ENCODE data around the gene NCOA7.
"Not testable (repeated sequence)": the region's sequence is repeated elsewhere in the genome, so short reads cannot be mapped to it uniquely, and the experiment has no call there.

NCOA7 gene

GRCh38 chr6:125841356-125842090 is 50.8 kb downstream of the NCOA7 start:
- DNase-seq = peak; percentile 9

- no peak for DNase-seq
These were observed 51.4 kb downstream of the NCOA7 start for GRCh38 chr6:125842091-125842626.

DNA sequence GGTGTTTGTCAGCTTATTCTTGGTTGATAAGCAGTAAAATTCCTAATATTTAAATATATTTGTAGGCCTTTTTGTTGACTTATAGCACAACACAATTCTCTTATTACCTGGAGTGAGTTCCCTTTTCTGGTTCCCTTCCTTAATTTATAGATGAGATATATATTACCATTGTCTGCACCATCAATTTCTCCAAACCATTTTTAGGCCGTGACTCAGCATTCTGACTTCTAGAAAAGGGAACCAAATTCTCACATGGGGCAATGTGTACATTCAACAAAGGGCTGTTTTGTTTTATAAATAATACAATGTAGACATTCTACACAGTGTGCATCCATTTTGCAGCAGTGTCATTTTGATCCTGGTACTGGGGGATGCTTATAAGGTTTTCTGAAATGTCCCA is 52.8 kb downstream of the NCOA7 start:
- no peak for DNase-seq

DNA sequence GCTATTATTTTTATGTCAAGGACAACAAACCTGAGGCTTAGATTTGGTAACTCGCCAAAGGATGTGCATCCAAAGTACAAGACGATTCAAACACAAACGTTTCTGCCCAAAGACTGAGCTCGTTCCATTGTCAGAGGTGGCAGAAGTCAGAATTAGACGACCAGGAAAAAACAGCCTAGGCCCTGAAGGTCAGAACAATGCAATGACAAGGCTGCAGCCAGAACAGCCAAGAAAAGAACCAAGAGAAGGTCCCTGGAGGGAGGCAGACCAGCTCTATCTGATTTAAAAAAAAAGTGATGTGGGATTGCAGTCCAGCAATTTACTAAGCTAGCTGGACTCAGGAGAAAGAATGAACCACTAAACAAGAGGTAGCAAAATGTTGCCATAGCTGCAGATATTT is 54.2 kb downstream of the NCOA7 start:
- DNase-seq = no peak

GRCh38 chr6:125846292-125847024 is 55.7 kb downstream of the NCOA7 start:
- DNase-seq = peak; percentile 54

- not testable (repeated sequence) for DNase-seq
These were observed 57.5 kb downstream of the NCOA7 start for GRCh38 chr6:125848286-125848685.

DNA sequence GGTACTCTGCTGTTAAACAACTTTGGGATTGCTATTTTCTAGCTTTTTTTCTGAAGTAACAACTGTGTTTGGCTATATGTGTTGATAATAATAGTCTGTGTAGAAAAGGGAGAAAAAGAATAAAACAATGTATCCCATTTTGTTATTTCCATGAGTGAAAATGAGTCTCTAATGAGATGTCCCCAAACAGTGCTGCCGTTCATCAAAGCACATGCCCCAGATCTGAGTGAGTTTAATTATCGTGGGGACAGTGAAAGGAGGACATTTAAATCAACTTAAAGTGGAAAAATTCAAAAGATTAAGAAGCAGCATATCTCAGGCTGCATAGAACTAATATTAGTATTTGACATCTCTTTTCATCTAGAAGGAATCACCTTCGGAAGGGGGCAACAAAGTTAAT is 59.6 kb downstream of the NCOA7 start:
- DNase-seq = no peak

- DNase-seq = no peak
These were observed 61.8 kb downstream of the NCOA7 start for GRCh38 chr6:125852587-125852986.

- DNase-seq = no peak
These were observed 62.4 kb downstream of the NCOA7 start for GRCh38 chr6:125853168-125853567.

- no peak for DNase-seq
These were observed 63.0 kb downstream of the NCOA7 start for GRCh38 chr6:125853756-125854155.

- DNase-seq = no peak
These were observed 63.6 kb downstream of the NCOA7 start for GRCh38 chr6:125854355-125854754.

DNA sequence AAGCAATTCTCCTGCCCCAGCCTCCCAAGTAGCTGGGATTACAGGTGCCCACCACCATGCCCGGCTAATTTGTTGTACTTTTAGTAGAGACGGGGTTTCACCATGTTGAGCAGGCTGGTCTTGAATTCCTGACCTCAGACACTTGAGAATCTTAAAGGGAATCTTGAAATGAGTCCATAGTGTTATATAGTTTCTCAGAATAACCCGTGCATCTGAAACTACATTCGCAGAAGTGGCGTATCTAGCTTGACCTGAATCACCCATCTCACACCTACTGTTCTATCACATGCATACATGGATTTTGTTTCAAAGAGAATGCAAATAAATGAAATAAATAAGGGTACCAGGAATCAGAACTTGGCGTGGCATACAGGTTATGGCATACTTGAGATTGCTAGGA is 65.0 kb downstream of the NCOA7 start:
- DNase-seq = no peak

DNA sequence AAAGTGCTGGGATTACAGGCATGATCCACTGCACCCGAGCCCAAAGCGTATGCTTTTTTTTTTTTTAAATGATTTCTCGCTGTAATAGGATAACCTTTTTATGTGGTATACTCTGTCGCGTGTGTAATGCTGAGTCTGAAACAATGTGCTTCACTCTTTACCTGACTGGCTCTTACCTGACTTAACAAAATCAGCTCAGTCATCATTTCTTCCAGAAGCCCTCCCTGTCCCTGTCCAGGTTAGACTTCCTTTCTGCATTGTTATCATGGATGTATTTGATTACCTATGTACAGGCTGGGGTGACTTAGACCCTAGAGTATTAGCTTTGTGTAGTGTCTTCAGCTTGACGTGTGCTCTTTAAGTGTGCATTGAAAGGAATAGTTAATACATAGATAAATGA is 67.1 kb downstream of the NCOA7 start:
- DNase-seq = no peak

- DNase-seq = peak; percentile 72
These were observed 67.9 kb downstream of the NCOA7 start for GRCh38 chr6:125858427-125859320.

DNA sequence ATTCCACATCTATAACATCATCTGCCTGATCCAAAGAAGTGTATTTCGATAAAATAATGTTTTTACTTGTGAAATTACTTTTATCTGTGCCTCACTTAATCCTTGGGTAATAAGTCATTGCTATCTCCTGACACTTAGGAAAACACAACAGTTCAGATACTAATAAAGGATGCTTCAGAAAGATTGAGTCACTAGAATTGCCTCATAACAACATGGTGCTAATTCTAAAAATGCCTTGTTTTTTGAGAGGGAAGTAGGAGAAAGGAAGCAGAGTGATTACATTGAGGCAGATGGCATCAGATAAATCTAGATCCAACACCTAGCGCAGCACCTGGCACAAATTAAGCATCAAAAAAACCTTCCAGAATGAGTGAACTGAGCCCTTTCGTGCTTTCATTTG is 69.0 kb downstream of the NCOA7 start:
- no peak for DNase-seq

GRCh38 chr6:125863023-125863422 is 72.3 kb downstream of the NCOA7 start:
- DNase-seq = no peak

DNA sequence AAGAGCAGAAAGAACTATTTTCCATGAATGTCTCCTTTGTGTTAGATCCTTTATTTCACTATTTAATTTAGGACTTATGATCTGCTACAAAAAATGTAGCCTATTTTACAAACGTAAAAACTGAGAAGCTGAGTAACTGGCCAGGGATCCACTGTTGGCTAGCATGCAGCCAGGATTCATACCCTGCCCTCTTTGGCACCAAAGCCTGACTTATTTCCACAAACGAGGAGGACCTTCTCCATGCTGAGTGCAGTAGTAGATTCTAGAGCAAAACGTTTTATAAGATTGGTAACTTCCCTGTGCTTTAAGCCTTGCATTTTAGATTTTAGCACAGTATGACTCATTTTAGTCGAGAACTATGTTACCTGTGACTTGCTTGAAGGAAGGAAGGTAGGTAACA is 74.3 kb downstream of the NCOA7 start:
- no peak for DNase-seq

DNA sequence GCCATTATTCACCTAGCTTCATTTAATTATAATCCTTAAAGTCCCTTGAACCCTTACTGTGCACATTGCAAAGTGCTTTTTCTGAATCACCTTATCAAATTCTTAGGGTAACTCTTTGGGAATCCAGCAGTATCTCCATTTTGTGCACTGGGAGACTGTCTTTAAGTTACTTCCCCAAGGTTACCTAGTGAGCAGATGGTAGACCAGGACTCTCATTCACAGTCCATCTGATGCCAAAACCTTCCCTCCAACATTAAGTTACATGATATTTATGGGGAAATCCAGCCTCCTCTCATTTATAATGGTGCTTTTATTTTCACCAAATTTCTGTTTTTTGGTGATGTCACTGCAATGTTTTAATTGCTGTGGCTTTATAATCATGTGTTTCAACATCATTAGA is 75.7 kb downstream of the NCOA7 start:
- no peak for DNase-seq

DNA sequence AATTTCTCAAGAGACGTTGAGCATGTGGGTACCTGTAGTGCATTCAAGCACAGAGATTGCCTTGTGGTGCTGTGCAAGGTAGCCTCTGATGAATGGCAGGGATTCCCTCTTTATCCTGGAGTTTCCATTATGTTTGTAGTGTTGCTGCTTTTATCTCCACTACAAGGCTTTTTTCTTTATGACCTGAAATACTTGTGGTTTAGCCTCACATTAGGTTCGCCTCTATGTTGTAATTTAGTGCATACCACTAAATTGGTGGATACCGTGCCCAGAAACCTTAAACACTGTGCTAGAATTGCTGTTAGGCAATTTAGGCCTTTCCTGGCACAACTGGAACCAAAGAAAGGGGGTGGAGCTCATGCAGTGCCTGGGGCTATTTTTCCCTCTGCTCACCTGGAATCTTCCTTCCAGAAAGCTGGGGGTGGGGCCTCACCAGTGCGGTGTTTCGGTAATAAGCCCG is 76.8 kb downstream of the NCOA7 start:
- peak; percentile 29 for DNase-seq

GRCh38 chr6:125868252-125868651 is 77.5 kb downstream of the NCOA7 start:
- DNase-seq = no peak

DNA sequence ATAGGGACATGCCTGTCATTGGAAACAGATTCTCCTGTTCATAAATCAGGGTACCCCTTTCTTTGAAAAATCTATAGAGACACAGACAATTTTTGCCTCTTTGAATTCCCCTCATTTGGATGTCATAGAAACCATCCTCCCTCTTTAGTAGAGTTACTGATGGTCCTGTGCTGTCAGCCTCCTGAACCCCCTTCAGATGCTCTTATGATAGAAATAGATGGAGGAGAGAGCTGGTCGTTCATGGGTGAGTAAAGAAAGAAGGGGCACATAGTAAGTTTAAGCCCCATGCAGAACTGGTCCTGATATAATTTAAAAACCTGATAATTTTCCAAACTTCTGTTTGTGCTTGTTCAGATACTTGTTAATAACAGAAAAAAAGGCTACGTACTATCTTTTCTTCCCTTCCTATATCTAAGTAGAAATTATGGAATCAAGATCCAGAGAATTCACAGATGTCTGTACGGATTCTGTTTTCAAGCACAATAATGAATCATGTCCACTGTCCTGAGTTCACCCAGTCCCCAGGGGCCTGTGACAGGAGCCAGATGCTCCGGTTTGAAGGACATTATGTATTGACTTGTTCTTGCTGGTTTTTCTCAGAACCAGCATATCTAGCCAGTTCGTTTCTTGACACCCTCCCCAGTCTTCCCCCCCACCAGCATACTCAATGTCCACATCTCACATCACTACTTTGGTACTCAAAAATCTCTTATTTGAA is 78.1 kb downstream of the NCOA7 start:
- DNase-seq = no peak

- DNase-seq = no peak
These were observed 78.7 kb downstream of the NCOA7 start for GRCh38 chr6:125869427-125869826.

All from NCI-H1436 (cell line).